K562 (cell line): ENCODE data around the gene ZC3H10. TPM values are rescaled to one million over a fixed set of nuclear protein-coding genes. Genes with fewer than 3 reads are reported as not detected.

ENCODE experiments used
- BRCA1 ChIP-seq, 2 experiments: fragments of 450-650 bp in 1 of 2; sonication (generic) in 1 of 2; formaldehyde crosslinking in 1 of 2; IDR thresholded peaks; 2 replicates each; pipeline versions ENCODE4 v1.5.0 to v1.6.1; 2017 to 2020; ENCODE audit warnings: mild to moderate bottlenecking in 1 of 2, missing genetic modification reagents in 1 of 2
- CTBP1 ChIP-seq: fragments of 450-650 bp; IDR thresholded peaks from 2 replicates; pipeline ENCODE4 v1.6.1; 2016; ENCODE audit warnings: borderline replicate concordance
- ETV6 ChIP-seq, 3 experiments: fragments of 150-350 bp in 1 of 3; sonication (generic) in 1 of 3; formaldehyde crosslinking in 1 of 3; IDR thresholded peaks; 2 replicates each; pipeline versions ENCODE4 v1.6.1 to v1.8.0; 2014 to 2022; ENCODE audit warnings: borderline replicate concordance in 2 of 3, low read depth in 2 of 3, antibody characterized with exemption in 1 of 3, low read length in 1 of 3, mild to moderate bottlenecking in 1 of 3, missing genetic modification reagents in 1 of 3
- EWSR1 ChIP-seq: fragments of 450-650 bp; IDR thresholded peaks from 2 replicates; pipeline ENCODE4 v1.6.1; 2018; ENCODE audit warnings: borderline replicate concordance, mild to moderate bottlenecking, low read depth, moderate library complexity; ENCODE audit not compliant: partially characterized antibody
- FOSL1 ChIP-seq: fragments of 200-800 bp; sonication (Bioruptor generic); conservative IDR thresholded peaks from 2 replicates; pipeline ENCODE4 v1.6.1; 2016; ENCODE audit warnings: missing genetic modification characterization, missing compliant biosample characterization
- FOXM1 ChIP-seq, 2 experiments: fragments of 450-650 bp in 1 of 2; sonication (generic) in 1 of 2; formaldehyde crosslinking in 1 of 2; IDR thresholded peaks; 2 replicates each; pipeline versions ENCODE4 v1.6.1 to v1.9.0; 2017 to 2022; ENCODE audit warnings: low read depth in 2 of 2, mild to moderate bottlenecking in 2 of 2, missing genetic modification reagents in 1 of 2, moderate library complexity in 1 of 2
- HNRNPLL ChIP-seq: fragments of 200-400 bp; formaldehyde crosslinking; IDR thresholded peaks from 2 replicates; pipeline ENCODE4 v1.6.1; 2017; ENCODE audit warnings: low read length, low read depth, mild to moderate bottlenecking; ENCODE audit not compliant: poor library complexity, severe bottlenecking
- MECOM ChIP-seq: fragments of 250-450 bp; sonication (Bioruptor Pico); IDR thresholded peaks from 2 replicates; pipeline ENCODE4 v1.8.0; 2022; ENCODE audit warnings: inconsistent platforms
- TRIM28 ChIP-seq: fragments of 450-650 bp; IDR thresholded peaks from 2 replicates; pipeline ENCODE4 v1.6.1; 2017
- ZNF134 ChIP-seq: fragments of 250-450 bp; sonication (Bioruptor Pico); conservative IDR thresholded peaks from 2 replicates; pipeline ENCODE4 v1.4.0; 2020
- ZNF175 ChIP-seq: fragments of 200-800 bp; sonication (Bioruptor generic); IDR thresholded peaks from 2 replicates; pipeline ENCODE4 v1.6.1; 2016; ENCODE audit warnings: low read depth, mild to moderate bottlenecking, missing genetic modification characterization, missing compliant biosample characterization
- ZNF316 ChIP-seq: fragments of 450-650 bp; IDR thresholded peaks from 2 replicates; pipeline ENCODE4 v1.6.1; 2016
- polyA plus RNA-seq, 8 experiments: library from polyadenylated mRNA; depleted of rRNA in 4 of 8; stranded (reverse) in 5 of 8; unstranded in 3 of 8; fragments of >200 nt; fragmentation: Nextera tagmentation in 2 of 8; fragmentation: Illumina TruSeq in 1 of 8; extraction: Ambion mirVana in 2 of 8; extraction: Trizol in 1 of 8; gene quantifications; 2 replicates each; pipeline versions ENCODE4 v1.2.1 to v1.2.3, GENCODE V29; 2011 to 2014; ENCODE audit warnings: inconsistent platforms in 1 of 8, missing spikeins in 1 of 8
- total RNA-seq, 7 experiments: library from RNA; depleted of rRNA in 6 of 7; stranded (reverse); fragments of >200 nt in 6 of 7; fragmentation: Illumina TruSeq in 2 of 7; extraction: Trizol in 2 of 7; gene quantifications; 2 replicates each; pipeline versions ENCODE4 v1.2.1 to v1.2.3, GENCODE V29; 2011 to 2021; ENCODE audit warnings: low replicate concordance in 1 of 7
- TF ChIP-seq, protein P1 (sequence below): fragments of 250-450 bp; sonication (Bioruptor Pico); IDR thresholded peaks from 2 replicates; pipeline ENCODE4 v1.8.0; 2021; ENCODE audit warnings: borderline replicate concordance, mild to moderate bottlenecking, moderate library complexity; ENCODE audit not compliant: poor library complexity, severe bottlenecking
- TF ChIP-seq, protein P2 (sequence below): sonication (generic); IDR thresholded peaks from 2 replicates; pipeline ENCODE4 v1.6.1; 2016
- TF ChIP-seq, protein P3 (sequence below): sonication (generic); formaldehyde crosslinking; IDR thresholded peaks from 2 replicates; pipeline ENCODE4 v1.8.0; 2022; ENCODE audit warnings: mild to moderate bottlenecking, missing genetic modification reagents
- TF ChIP-seq, protein P4 (sequence below), 2 experiments: fragments of 450-650 bp; IDR thresholded peaks; 2 replicates each; pipeline ENCODE4 v1.6.1; 2018; ENCODE audit warnings: mild to moderate bottlenecking in 2 of 2, low read depth in 1 of 2; ENCODE audit not compliant: partially characterized antibody in 2 of 2

The ZC3H10 gene
- total and polyA plus RNA-seq, 9 of the 15 experiments (the other 6 are each of a cell fraction or from before 2014, with no cell fraction given), result 0.31 to 4.1 (median 1.6) TPM

DNA sequence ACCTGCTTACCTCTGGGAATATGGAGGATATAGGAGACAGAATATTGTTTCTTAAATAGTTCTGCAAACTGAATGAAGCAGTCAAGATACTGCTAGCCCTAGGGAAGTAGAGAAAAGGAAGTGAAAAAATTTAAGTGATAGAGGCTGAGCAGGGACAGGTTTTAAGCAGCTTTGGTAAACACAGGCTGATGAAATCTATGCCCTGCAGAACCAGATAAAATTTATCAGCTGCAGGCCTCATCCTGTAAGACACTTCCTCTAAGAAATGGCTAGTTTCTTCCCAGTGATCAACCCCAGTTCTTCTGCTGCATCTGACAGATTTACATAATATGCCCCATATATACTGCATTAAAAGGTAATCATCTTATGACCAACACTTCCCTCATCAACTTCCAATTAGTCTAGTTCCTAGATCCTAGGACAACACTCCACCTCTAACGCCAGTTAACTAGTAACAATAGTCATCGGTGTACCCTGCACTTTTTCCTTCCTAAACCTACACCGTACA lies 8.7 kb downstream of the ZC3H10 start (continued):
- TF ChIP-seq ZNF175, result 0 out of 2 replicates have a peak, but pooled peaks have one; percentile 68
- no peak for TF ChIP-seq BRCA1 (IDR thresholded peaks at IDR 0.05)
- no peak for TF ChIP-seq BRCA1 (CRISPR knock-in tag; IDR thresholded peaks at IDR 0.05)
- TF ChIP-seq EWSR1, result no peak
- TF ChIP-seq TRIM28, result no peak
- peak; percentile 45 for TF ChIP-seq HNRNPLL
- peak in 1 of 2 experiments; percentile 88; a peak in 2 of 4 replicates for TF ChIP-seq ETV6 (IDR thresholded peaks at IDR 0.05; ENCODE audit: borderline replicate concordance in 1 of 2, low read depth in 2 of 2, low read length in 1 of 2)
- no peak for TF ChIP-seq ETV6 (CRISPR knock-in tag; IDR thresholded peaks at IDR 0.05; ENCODE audit: borderline replicate concordance)
- TF ChIP-seq MECOM (CRISPR knock-in tag), result peak; percentile 58; the same call in 1 of the 2 replicates
- TF ChIP-seq, protein P1, sequence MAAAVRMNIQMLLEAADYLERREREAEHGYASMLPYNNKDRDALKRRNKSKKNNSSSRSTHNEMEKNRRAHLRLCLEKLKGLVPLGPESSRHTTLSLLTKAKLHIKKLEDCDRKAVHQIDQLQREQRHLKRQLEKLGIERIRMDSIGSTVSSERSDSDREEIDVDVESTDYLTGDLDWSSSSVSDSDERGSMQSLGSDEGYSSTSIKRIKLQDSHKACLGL (CRISPR knock-in tag), result no peak
- TF ChIP-seq ZNF134, result no peak
- TF ChIP-seq FOXM1 (IDR thresholded peaks at IDR 0.05; ENCODE audit: low read depth), result peak; percentile 93
- no peak for TF ChIP-seq FOXM1 (CRISPR knock-in tag; IDR thresholded peaks at IDR 0.05; ENCODE audit: low read depth)
- TF ChIP-seq, protein P2, sequence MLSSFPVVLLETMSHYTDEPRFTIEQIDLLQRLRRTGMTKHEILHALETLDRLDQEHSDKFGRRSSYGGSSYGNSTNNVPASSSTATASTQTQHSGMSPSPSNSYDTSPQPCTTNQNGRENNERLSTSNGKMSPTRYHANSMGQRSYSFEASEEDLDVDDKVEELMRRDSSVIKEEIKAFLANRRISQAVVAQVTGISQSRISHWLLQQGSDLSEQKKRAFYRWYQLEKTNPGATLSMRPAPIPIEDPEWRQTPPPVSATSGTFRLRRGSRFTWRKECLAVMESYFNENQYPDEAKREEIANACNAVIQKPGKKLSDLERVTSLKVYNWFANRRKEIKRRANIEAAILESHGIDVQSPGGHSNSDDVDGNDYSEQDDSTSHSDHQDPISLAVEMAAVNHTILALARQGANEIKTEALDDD, result peak; percentile 99
- TF ChIP-seq ZNF316, result no peak
- TF ChIP-seq, protein P3, sequence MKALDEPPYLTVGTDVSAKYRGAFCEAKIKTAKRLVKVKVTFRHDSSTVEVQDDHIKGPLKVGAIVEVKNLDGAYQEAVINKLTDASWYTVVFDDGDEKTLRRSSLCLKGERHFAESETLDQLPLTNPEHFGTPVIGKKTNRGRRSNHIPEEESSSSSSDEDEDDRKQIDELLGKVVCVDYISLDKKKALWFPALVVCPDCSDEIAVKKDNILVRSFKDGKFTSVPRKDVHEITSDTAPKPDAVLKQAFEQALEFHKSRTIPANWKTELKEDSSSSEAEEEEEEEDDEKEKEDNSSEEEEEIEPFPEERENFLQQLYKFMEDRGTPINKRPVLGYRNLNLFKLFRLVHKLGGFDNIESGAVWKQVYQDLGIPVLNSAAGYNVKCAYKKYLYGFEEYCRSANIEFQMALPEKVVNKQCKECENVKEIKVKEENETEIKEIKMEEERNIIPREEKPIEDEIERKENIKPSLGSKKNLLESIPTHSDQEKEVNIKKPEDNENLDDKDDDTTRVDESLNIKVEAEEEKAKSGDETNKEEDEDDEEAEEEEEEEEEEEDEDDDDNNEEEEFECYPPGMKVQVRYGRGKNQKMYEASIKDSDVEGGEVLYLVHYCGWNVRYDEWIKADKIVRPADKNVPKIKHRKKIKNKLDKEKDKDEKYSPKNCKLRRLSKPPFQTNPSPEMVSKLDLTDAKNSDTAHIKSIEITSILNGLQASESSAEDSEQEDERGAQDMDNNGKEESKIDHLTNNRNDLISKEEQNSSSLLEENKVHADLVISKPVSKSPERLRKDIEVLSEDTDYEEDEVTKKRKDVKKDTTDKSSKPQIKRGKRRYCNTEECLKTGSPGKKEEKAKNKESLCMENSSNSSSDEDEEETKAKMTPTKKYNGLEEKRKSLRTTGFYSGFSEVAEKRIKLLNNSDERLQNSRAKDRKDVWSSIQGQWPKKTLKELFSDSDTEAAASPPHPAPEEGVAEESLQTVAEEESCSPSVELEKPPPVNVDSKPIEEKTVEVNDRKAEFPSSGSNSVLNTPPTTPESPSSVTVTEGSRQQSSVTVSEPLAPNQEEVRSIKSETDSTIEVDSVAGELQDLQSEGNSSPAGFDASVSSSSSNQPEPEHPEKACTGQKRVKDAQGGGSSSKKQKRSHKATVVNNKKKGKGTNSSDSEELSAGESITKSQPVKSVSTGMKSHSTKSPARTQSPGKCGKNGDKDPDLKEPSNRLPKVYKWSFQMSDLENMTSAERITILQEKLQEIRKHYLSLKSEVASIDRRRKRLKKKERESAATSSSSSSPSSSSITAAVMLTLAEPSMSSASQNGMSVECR, result 0 out of 2 replicates have a peak, but pooled peaks have one; percentile 47
- peak; percentile 43 for TF ChIP-seq FOSL1 (tag)
- TF ChIP-seq, protein P4, sequence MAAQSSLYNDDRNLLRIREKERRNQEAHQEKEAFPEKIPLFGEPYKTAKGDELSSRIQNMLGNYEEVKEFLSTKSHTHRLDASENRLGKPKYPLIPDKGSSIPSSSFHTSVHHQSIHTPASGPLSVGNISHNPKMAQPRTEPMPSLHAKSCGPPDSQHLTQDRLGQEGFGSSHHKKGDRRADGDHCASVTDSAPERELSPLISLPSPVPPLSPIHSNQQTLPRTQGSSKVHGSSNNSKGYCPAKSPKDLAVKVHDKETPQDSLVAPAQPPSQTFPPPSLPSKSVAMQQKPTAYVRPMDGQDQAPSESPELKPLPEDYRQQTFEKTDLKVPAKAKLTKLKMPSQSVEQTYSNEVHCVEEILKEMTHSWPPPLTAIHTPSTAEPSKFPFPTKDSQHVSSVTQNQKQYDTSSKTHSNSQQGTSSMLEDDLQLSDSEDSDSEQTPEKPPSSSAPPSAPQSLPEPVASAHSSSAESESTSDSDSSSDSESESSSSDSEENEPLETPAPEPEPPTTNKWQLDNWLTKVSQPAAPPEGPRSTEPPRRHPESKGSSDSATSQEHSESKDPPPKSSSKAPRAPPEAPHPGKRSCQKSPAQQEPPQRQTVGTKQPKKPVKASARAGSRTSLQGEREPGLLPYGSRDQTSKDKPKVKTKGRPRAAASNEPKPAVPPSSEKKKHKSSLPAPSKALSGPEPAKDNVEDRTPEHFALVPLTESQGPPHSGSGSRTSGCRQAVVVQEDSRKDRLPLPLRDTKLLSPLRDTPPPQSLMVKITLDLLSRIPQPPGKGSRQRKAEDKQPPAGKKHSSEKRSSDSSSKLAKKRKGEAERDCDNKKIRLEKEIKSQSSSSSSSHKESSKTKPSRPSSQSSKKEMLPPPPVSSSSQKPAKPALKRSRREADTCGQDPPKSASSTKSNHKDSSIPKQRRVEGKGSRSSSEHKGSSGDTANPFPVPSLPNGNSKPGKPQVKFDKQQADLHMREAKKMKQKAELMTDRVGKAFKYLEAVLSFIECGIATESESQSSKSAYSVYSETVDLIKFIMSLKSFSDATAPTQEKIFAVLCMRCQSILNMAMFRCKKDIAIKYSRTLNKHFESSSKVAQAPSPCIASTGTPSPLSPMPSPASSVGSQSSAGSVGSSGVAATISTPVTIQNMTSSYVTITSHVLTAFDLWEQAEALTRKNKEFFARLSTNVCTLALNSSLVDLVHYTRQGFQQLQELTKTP (IDR thresholded peaks at IDR 0.05; ENCODE audit: low read depth in 1 of 2, partially characterized antibody in 2 of 2), result peak in 1 of 2 experiments; percentile 30
- TF ChIP-seq CTBP1, result peak; percentile 7; the same call in 1 of the 2 replicates
